NCI-H748 (cell line): ENCODE measurements around the gene IL17RA.
A peak's percentile ranks its signal among the peaks of the same experiment; 100 is the strongest.
"Not testable (repeated sequence)": the region's sequence is repeated elsewhere in the genome, so short reads cannot be mapped to it uniquely, and the experiment has no call there.

Experiments used
- DNase-seq: peaks from one replicate; lab custom pipeline; 2025; ENCODE audit not compliant: unreplicated experiment; lab: John Stamatoyannopoulos, UW

IL17RA gene

DNA sequence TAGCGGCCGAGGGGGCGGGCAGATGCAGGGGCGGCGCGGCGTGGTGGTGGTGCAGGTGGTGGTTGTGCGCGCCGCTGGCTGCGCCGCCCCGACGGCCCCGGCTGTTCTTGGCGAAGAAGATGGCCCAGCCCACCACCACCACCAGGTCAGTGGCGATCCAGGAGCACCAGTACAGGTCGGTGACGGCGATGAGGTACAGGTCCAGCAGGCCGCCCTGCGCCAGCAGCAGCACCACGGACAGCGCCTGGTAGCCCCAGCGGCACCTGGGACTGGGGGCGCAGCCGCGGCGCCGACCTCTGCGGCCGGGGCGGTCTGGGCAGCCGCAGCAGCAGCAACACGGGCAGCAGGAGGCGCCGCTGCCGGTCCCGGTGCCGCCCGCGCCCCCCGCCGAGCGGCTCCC lies 35.5 kb downstream of the IL17RA start:
- no peak for DNase-seq

DNA sequence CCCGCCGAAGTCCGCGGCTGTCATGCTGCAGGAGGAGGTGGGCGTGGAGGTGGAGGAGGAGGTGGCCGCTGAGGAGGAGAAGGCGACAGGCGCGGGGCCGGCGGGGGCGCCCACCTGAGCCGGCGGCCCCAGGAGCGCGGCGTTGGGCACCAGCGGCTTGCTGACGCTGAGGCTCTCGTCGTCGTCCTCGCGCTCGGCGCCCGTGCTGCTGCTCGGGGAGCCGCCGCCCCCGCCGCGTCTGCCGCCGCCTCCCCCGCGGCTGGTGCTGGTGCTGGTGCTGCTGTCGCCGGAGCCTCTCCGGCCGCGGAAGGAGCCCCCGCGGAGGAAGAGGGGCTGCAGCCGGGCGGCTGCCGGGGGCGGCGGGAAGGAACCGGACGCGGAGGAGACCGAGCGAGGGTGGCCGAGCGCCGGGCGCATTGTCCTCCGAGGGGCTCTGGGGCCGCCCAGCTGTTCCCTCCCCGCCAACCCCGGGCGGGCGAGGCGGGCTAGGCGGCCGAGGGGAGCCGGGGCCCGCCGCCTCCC lies 36.0 kb downstream of the IL17RA start:
- peak; percentile 68 for DNase-seq

DNA sequence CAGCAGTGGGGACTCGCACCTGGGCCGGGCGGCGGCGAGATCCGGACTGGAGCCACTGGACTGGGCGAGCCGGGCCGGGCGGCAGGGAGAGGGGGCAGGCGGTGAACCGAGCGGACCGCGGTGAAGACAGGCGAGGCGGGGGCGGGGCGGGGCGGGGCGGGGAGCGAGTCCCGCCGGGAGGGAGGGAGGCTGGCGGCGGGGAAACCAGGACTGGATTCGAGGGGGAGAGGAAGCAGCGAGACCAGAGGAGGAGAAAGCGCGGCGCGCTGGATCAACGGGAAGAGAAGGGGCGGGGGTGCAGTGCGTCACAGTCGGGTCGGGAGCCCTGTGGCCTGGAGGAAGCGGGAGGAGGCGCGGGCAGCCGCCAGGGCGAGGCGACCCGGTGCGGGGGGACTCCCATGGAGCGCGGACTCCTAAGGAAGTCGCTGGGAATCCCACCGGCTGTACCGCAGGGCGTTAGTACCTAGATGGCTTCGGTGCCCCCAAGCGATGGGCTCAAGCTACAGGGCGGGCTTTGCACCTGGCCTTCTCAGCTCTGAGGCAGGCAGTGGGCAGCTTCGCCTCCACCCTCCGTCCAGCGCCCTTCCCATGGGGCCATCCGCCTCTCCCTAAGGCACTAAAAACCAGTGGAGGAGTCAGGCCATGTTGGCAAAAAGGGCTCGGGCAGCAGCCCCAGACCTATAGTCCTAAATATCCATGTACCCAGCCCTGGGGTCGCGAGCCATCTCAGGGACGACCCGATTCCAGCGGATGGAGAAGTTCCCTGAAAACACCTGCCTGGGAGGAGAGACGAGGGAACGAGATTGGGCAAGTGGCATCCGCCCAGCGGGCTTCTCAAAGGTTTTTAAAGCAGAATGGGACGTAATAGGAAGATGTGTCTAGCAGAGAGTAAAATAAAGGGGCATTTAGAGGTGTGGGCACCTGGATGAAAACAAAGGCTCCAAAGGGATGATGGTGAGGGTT lies 36.7 kb downstream of the IL17RA start, which contains the start of gene TMEM121B:
Gene TMEM121B (minus strand): TSS at position 128 of the 963 bp plus-strand sequence. CDS start 233 bp downstream, outside the sequence.
- DNase-seq = peak; percentile 85

DNA sequence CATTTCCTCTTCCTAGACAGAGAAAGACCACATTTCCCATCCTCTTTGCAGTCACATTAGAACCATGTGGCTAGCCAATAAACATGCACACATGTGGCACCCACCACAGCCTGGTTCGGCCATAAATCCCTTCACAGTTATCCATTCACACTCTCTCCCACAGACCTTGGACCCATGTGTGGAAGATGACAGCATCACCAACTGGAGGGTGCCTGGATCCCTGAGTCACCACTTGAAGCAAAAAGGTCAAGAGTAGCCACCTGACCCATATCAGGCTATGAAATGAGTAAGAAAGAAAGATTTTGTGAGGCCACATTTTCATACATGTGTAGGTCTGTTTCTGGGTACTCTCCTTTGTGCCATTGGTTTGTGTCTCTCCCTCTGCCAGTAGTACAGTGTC lies 45.4 kb downstream of the IL17RA start:
- no peak for DNase-seq

GRCh38 chr22:17131686-17132085 lies 46.9 kb downstream of the IL17RA start:
- peak; percentile 53 for DNase-seq

DNA sequence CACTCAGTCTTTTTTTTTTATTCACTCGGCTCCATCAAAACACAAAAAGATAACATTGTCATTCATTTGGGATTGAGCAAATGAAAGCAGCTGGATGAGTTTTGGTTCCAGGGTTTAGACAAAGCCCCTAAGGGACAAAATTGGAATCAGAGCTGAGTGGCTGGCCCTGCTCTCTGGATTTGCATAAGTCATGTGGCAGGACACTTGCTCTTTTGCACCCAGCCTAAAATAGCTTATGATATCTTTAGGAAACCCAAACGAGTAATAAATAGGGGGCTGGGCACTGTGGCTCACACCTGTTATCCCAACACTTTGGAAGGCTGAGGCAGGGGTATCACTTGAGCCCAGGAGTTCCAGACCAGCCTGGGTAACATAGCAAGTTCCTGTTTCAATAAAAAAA lies 47.3 kb downstream of the IL17RA start:
- DNase-seq = no peak

GRCh38 chr22:17133137-17133536 lies 48.3 kb downstream of the IL17RA start:
- DNase-seq = no peak

DNA sequence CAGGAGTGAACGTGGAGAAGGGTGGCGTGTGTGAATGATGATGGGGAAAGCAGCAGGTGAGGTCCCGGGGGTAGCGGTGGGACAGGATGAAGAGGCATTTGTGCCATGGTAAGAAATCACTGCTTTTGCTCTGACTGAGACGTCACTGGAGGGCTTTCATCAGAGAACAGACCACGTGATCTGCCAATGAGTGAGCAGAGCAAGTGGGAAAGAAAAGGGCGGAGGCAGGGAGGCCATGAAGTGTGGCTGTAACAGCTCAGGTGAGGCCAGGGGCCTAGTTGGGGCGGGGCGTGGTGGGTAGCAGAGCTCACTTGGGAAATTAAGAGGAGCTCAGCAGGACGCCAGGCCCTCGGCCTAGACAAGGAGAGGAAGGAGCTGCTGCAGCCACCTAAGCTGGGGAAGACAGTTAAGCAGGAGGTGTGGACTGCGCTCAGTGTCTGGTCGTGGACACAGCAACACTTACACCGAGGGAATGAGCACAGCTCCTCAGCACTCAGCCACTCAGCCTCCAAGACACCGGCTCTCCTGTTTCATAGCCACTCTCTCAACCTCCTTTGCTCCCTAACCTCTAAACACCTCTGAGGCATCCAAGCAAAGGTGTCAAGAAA lies 50.5 kb downstream of the IL17RA start:
- DNase-seq = no peak

DNA sequence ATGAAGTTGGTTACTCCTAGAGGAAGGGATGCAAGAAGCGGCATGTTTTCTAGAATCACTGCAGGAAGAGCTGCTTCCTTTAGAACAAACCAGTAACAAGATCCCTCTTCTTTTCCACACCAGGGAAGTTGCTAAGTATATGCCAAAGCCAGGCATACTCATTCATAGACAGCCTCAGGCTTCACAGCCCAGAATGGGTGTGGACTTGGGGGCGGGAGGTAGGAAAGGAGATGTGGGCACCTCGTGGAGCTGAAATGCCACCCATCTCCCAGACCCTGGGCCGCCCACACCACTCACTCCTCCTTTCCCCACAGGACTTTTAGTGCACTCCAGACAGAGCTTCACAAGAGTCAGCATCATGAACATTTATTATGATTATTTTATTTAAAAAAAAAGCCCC lies 52.4 kb downstream of the IL17RA start:
- no peak for DNase-seq

DNA sequence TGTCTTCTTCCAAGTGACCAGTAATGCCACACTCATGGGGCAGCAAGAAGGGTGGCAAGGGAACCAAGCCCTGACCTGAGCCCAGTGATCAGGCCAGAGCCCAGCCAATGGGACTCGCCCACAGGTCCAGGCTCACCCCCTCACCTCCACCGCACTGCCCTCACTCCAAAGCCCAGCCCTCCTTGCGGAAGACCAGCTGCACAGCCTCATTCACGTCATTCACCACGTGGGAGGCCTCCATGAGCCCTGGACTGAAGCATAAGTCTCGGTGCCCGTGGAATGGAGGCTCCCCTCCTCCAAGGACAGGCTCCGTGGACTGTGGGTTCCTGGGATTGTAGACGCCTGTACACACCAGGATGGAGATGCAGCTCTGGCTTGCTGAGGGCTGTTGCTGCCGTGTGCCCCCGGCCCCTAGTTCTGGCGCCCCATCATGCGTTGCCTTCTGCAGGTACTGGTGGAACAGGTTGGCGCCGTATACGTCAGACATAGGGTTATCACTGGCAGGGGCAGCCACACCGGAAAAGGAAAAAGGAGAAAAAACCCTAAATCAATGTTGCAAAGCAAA lies 53.1 kb downstream of the IL17RA start:
- no peak for DNase-seq

DNA sequence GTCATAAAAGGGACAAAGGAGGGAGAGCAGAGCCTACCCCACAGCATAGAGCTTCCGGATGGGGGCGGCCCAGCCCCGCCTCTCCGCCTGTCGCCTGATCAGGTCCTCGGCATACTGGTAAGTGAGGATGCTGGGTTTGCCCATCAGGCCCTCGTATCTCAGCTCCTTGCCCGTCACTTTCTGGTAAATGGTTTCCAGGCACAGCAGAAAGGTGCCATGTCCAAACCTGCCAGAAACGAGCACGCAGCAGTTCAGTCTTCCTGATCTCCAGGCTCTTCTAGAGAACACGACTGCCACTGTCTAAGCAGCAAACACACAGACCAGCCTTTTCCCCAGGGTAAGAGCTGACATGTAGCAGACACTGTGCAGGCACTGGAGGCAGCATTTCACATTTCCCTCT lies 53.7 kb downstream of the IL17RA start:
- no peak for DNase-seq

DNA sequence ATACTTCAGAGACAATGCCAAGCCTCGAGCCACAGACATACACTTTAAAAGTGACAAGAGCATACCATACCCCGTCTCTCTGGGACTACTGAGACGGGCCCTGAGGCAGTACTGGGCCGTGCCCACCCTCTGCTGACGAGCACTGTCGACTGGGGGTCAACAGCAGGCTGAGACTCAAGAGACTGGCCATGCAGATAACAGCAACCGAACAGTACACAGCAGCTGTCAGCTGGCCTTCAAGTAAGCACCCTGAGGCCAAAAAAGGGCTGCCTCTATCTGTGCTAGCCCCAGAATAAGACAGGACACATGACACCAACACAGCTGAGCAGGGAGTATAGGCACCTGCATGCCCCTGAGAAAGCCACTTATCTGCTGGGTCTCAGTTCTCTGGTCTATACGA lies 55.2 kb downstream of the IL17RA start:
- no peak for DNase-seq

DNA sequence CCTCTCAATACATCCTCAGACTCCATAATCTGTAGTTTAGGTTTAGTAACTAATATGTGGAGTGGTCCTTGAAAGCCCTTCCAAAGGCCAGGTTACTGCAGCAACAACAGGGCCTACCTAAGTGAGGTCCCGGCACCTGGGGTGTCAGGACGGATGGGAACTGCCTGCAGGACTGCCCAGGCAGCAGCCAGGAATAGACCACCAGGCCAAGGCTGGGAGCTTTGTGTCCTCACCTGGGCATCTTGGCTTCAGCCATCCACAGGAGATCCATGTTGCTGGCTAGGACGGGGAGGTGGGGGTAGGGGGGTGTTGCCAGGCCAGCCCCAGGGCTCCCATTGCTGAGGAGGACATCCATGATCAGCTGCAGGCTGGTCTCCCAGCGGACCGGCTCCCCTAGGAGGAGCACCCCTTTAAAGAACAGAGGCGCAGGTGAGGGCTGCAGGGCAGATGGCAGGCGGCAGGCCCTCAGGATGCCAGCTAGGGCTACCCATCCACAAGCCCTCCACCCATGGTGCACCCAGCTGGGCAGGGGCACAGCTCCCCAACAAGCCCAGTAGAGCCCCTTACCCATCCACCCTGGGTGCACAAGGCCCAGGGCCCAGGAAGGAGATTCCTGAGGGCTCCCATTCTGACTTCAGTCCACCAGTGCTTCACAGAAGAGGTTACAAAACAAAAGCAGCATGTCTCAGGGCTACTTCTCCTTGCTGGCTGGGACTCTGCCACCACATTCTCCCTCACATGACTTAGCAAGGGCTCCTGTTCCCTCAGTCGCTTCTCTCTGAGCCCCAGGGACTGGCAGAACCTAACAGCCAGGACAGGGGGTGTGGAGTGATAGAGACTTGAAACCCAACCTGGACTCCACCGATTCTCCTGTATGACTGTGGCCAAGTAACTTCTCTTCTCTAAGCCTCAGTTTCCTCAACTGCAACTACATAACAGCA lies 56.3 kb downstream of the IL17RA start:
- no peak for DNase-seq

- DNase-seq = no peak
Observed at GRCh38 chr22:17143101-17143500, 58.3 kb downstream of the IL17RA start.

- no peak for DNase-seq
Observed at GRCh38 chr22:17143826-17144225, 59.0 kb downstream of the IL17RA start.

- no peak for DNase-seq
Observed at GRCh38 chr22:17145021-17145680, 60.4 kb downstream of the IL17RA start.

DNA sequence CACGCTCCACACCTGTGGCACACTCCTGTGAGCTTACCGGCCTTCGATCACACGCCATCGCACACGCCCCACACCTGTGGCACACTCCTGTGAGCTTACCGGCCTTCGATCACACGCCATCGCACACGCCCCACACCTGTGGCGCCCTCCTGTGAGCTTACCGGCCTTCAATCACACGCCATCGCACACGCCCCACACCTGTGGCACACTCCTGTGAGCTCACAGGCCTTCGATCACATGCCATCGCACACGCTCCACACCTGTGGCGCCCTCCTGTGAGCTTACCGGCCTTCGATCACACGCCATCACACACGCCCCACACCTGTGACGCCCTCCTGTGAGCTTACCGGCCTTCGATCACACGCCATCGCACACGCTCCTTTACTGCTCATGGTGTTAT lies 62.7 kb downstream of the IL17RA start:
- DNase-seq = not testable (repeated sequence)

DNA sequence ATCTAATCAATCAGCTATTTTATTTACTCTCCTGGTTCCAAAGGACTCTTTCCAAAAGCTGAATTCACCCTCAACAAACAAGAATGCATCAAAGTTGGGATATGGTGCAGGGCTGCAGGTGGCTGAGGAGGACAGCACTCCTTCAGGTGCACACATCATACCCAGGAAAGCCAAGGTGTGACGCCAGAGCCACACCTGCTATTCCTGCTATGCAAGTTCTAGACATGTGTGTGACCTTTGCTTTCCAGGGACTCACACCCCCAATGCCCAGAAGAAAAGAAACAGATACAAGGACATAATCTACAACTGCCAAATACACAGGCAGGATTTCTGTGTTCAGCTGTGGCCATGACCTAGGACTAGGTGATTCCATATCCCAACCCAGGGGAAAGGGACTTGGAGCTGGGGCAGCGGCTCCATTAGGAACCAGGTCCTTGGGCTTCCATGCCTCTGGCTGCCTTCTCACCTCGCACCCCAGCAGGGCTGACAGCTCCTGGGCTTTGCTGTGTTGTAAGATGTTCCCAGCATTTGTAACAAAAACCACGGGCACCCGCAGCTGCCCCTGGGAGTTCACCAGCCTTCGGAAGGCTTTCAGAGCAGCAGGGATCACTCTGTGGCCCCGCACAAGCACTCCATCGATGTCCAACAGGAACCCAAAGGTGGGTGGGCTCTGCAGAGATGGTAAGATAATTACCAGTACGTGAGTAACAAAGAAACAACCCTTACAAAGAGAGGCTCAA lies 64.4 kb downstream of the IL17RA start:
- no peak for DNase-seq

DNA sequence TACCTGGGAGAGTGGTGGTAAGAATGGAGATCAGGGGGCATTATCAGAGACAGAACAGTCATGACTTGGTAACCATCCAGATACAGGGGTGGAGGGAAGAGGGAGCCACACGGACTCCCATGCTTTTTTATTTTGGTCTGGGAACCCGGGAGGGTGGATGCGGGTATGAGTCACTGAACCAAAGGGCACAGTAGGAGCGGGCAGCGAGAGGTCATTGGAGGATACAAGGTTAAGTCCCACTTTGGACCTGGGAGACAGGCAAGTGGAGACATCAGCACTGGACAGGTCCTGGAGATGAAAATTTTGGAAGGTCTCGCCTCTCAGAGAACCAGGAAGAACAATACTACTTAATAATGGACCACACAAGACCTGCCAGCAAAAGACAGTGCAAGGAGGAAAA lies 67.5 kb downstream of the IL17RA start:
- DNase-seq = no peak
